HUES48 (cell line): Measurements from ENCODE around the gene CTNNA3.

Experiments
- H3K27ac ChIP-seq: one replicate; pipeline ENCODE4 v1.7.0; 2013; ENCODE audit warnings: low read depth, low read length, inconsistent platforms
- H3K27me3 ChIP-seq: 2 replicates; pipeline ENCODE4 v1.6.1; 2013; ENCODE audit warnings: mild to moderate bottlenecking, low read length; ENCODE audit not compliant: control insufficient read depth, insufficient read depth
- H3K36me3 ChIP-seq: 2 replicates; pipeline ENCODE4 v1.6.1; 2013; ENCODE audit warnings: low read length; ENCODE audit not compliant: control insufficient read depth, insufficient read depth
- H3K4me1 ChIP-seq: 2 replicates; pipeline ENCODE4 v1.6.1; 2013; ENCODE audit warnings: mild to moderate bottlenecking, low read length; ENCODE audit not compliant: control insufficient read depth, insufficient read depth
- H3K4me3 ChIP-seq: 2 replicates; pipeline ENCODE4 v1.5.1; 2013; ENCODE audit warnings: mild to moderate bottlenecking, low read depth, low read length
- H3K9ac ChIP-seq: 2 replicates; pipeline ENCODE4 v1.6.1; 2013; ENCODE audit warnings: mild to moderate bottlenecking, low read depth, low read length, moderate library complexity
- H3K9me3 ChIP-seq: 2 replicates; pipeline ENCODE4 v1.6.1; 2013; ENCODE audit warnings: low read length; ENCODE audit not compliant: control insufficient read depth, insufficient read depth

The CTNNA3 gene

DNA sequence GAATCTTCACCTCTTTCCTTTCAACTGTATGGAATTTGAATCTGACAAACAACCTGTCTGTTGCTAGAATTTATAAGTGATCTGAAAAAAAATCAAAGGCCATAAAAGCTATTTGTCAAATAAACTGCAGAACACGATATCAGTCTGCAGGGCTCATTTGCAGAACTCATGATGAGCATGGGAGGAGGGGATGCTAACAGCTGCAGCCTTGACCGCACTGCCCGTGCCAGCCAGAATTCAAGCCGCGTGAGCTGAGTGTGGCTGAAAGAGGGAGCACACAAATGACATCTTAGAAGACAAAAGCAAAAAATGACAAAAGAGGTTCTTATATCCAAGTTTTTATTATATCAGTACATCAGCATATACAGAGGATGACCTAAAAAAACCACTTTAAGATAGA is 754.5 kb downstream of the CTNNA3 start:
- no peak overlapping the region for H3K27ac ChIP-seq
- H3K9me3 ChIP-seq, result no peaks in the 10 kb centered on the region
- no peaks in the 10 kb centered on the region for H3K27me3 ChIP-seq
- H3K36me3 ChIP-seq, result no peaks in the 10 kb centered on the region
- no peak overlapping the region for H3K4me3 ChIP-seq
- no peak overlapping the region for H3K9ac ChIP-seq
- no peaks in the 10 kb centered on the region for H3K4me1 ChIP-seq

DNA sequence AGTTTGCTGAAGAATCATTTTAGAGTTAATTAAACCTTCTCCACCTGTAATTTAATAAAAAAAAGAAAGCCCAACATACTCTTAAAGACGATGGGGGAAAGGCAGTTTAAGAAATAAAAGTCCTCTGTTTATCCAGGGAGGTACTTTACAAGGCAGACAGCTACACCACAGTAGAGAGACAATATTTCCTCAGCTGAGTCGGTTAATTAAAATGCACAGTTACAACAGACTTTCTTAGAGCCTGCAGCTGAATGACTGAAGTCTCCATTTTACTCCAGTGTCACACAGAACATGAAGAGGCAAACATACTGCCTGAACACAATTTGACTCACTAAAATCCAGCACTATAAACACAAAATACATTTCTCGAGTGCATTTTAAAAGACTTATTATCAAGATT is 755.0 kb downstream of the CTNNA3 start:
- Histone ChIP-seq H3K36me3 (no peaks in the 10 kb centered on the region), H3K9ac (no peak overlapping the region)

DNA sequence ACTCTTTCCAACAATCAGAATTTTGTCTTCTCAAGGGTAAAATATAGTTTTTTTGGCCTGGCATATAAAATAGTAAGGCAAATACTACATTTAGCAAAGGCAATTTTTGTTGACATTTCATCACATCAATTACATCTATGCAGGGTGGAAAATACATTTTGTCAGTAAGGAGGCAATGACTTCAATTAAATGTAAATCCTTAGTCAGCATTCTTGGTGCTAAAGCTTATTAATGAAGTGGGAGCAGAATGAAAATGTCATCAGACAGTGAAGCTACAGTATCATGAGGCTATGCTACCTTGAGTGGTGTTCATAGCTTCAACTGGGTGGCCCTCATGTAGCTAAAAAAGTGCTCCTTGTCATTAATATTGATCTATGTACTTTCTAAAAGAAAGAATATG is 761.3 kb downstream of the CTNNA3 start:
- no peaks in the 10 kb centered on the region for H3K9me3 ChIP-seq
- H3K27ac ChIP-seq, result no peak overlapping the region
- no peak overlapping the region for H3K9ac ChIP-seq
- H3K4me1 ChIP-seq, result peaks cover 12% of the 10 kb centered on the region; the same call in 1 of the 2 replicates
- no peak overlapping the region for H3K4me3 ChIP-seq
- peaks cover 2% of the 10 kb centered on the region; the same call in 1 of the 2 replicates for H3K27me3 ChIP-seq
- H3K36me3 ChIP-seq, result no peaks in the 10 kb centered on the region

More for the DNA sequence above, 755.0 kb downstream of the CTNNA3 start:
- no peak overlapping the region for H3K4me3 ChIP-seq
- no peaks in the 10 kb centered on the region for H3K27me3 ChIP-seq
- no peak overlapping the region for H3K27ac ChIP-seq
- H3K4me1 ChIP-seq, result no peaks in the 10 kb centered on the region
- no peaks in the 10 kb centered on the region for H3K9me3 ChIP-seq

DNA sequence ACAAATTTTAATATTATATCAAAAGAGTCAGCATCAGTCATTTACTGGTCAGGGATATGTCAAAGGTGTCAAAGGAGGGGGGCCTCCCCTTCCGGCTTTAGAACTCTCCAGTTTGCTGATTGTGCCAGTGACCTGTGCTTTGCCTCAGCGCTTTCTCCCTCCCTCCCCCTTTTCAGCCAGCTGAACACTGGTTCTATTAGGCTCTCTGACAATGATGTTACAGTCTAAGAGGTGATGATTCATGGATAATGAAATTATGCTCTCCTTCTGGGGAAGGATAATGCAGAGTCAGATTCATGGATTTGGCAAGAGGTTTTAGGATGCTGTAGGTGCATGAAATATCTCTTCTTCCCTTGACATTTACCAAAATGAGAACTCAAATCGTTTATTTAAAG is 764.0 kb downstream of the CTNNA3 start:
- Histone ChIP-seq H3K4me3 (no peak overlapping the region), H3K4me1 (peaks cover 39% of the 10 kb centered on the region), H3K36me3 (no peaks in the 10 kb centered on the region), H3K9me3 (no peaks in the 10 kb centered on the region), H3K27me3 (peaks cover 30% of the 10 kb centered on the region), H3K27ac (no peak overlapping the region), H3K9ac (no peak overlapping the region)

DNA sequence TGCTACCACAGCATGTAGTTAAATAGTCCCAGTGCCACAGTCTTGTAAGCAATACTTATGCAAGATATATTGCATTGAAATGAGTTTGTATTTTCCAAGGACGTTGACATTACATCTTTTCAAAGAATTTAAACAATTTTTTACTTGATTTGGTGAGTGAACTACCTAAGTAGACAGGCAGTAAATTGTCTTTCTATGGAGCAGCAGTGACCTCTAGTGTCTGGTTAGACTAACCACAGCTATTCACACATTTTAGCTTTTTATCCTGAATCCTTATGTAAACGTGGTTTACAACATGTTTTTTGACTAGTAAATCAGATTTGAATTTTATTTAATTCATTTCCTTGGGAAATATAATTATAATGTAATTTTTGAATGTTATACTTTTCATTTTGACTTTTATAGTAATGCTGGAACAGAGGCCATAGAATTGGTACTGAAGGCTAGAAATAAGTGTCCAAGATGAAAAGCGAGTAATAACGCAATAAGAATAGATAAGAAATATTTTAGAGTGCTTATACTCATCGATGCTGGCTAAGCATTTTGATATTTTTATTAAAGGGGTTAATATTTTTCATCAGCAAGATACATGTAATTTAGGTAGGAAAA is 764.6 kb downstream of the CTNNA3 start:
- Histone ChIP-seq H3K9me3 (no peaks in the 10 kb centered on the region), H3K36me3 (no peaks in the 10 kb centered on the region), H3K27me3 (peaks cover 35% of the 10 kb centered on the region), H3K4me1 (peaks cover 44% of the 10 kb centered on the region), H3K27ac (no peak overlapping the region), H3K9ac (no peak overlapping the region), H3K4me3 (no peak overlapping the region)

DNA sequence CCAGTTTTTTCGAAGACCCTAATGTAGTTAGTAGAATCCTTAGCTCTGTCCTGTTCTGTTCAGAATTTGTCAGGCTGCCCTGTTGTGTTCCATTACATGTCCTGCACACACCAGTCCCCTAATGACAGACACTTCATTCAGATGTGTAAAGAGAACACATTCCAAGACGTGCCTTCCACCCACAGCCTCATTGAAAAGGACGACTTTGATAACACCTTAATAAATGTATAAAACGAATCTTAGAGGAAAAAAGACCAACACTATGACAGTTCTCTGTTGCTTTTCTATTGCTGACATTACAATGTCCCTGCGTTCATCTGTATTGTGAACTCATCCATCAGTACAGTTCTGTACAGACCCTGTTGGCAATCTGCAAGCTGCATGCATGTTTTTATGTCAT is 766.6 kb downstream of the CTNNA3 start:
- no peak overlapping the region for H3K9ac ChIP-seq
- no peak overlapping the region for H3K4me3 ChIP-seq
- no peaks in the 10 kb centered on the region for H3K9me3 ChIP-seq
- peaks cover 60% of the 10 kb centered on the region for H3K4me1 ChIP-seq
- no peak overlapping the region for H3K27ac ChIP-seq
- peaks cover 35% of the 10 kb centered on the region for H3K27me3 ChIP-seq
- H3K36me3 ChIP-seq, result no peaks in the 10 kb centered on the region

DNA sequence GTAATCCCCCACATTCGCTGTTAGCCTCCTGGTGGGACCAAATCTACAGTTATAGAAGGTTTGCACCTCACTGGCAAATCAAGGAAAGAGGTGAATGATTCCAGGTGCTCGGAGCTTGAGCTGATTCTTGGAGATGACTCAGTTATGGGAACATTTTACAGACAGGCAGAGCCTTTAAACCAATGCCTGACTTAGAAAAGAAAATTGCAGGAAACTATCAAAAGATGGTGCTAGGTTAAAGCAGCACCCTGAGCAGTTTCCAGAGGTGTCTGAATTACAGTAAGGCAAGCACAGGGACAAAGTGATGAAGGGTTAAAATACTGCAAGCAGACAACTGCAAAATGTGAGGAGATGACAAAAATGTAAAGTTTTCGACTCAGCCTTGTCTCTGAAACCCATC is 767.2 kb downstream of the CTNNA3 start:
- no peak overlapping the region for H3K9ac ChIP-seq
- H3K36me3 ChIP-seq, result no peaks in the 10 kb centered on the region
- H3K27ac ChIP-seq, result no peak overlapping the region
- no peaks in the 10 kb centered on the region for H3K9me3 ChIP-seq
- peaks cover 63% of the 10 kb centered on the region for H3K4me1 ChIP-seq
- peaks cover 35% of the 10 kb centered on the region for H3K27me3 ChIP-seq
- peak overlapping the region; percentile 56 for H3K4me3 ChIP-seq

DNA sequence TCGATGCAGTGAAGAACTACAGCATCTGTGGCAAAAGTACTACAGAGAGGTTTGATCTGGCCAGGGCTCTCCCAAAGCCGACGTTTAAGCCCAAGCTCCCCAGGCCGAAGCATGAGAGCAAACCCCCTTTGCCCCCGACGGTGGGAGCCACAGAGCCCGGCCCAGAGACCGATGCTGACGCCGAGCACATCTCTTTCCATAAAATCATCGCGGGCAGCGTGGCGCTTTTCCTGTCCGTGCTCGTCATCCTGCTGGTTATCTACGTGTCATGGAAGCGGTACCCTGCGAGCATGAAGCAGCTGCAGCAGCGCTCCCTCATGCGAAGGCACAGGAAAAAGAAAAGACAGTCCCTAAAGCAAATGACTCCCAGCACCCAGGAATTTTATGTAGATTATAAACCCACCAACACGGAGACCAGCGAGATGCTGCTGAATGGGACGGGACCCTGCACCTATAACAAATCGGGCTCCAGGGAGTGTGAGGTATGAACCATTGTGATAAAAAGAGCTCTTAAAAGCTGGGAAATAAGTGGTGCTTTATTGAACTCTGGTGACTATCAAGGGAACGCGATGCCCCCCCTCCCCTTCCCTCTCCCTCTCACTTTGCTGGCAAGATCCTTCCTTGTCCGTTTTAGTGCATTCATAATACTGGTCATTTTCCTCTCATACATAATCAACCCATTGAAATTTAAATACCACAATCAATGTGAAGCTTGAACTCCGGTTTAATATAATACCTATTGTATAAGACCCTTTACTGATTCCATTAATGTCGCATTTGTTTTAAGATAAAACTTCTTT is 767.8 kb downstream of the CTNNA3 start:
- Histone ChIP-seq H3K4me1 (peaks cover 67% of the 10 kb centered on the region), H3K4me3 (peak overlapping the region; percentile 56), H3K27me3 (peaks cover 35% of the 10 kb centered on the region), H3K27ac (no peak overlapping the region), H3K36me3 (no peaks in the 10 kb centered on the region), H3K9me3 (no peaks in the 10 kb centered on the region), H3K9ac (no peak overlapping the region)

DNA sequence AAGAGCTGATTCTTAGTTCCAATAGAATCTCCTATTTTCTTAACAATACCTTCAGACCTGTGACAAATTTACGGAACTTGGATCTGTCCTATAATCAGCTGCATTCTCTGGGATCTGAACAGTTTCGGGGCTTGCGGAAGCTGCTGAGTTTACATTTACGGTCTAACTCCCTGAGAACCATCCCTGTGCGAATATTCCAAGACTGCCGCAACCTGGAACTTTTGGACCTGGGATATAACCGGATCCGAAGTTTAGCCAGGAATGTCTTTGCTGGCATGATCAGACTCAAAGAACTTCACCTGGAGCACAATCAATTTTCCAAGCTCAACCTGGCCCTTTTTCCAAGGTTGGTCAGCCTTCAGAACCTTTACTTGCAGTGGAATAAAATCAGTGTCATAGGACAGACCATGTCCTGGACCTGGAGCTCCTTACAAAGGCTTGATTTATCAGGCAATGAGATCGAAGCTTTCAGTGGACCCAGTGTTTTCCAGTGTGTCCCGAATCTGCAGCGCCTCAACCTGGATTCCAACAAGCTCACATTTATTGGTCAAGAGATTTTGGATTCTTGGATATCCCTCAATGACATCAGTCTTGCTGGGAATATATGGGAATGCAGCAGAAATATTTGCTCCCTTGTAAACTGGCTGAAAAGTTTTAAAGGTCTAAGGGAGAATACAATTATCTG is 768.6 kb downstream of the CTNNA3 start:
- H3K4me3 ChIP-seq, result peak overlapping the region; percentile 56
- no peaks in the 10 kb centered on the region for H3K9me3 ChIP-seq
- H3K4me1 ChIP-seq, result peaks cover 69% of the 10 kb centered on the region

DNA sequence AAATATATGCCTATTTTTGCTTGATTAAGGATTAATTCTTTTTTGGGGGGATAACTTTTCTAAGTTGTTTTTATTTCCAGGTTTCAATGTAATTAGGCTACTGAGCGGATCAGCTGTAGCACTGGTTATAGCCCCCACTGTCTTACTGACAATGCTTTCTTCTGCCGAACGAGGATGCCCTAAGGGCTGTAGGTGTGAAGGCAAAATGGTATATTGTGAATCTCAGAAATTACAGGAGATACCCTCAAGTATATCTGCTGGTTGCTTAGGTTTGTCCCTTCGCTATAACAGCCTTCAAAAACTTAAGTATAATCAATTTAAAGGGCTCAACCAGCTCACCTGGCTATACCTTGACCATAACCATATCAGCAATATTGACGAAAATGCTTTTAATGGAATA is 769.2 kb downstream of the CTNNA3 start:
- Histone ChIP-seq H3K27me3 (peaks cover 35% of the 10 kb centered on the region), H3K36me3 (no peaks in the 10 kb centered on the region), H3K9ac (no peak overlapping the region), H3K4me1 (peaks cover 69% of the 10 kb centered on the region), H3K9me3 (no peaks in the 10 kb centered on the region), H3K4me3 (peak overlapping the region; percentile 56), H3K27ac (no peak overlapping the region)

More for the DNA sequence above, 768.6 kb downstream of the CTNNA3 start:
- Histone ChIP-seq H3K27ac (no peak overlapping the region), H3K27me3 (peaks cover 35% of the 10 kb centered on the region), H3K9ac (no peak overlapping the region), H3K36me3 (no peaks in the 10 kb centered on the region)
